Measurements from ENCODE around the gene HIF1AN. TPM values are rescaled to one million over a fixed set of nuclear protein-coding genes. Genes with fewer than 3 reads are reported as not detected.

The HIF1AN gene
- total and polyA plus RNA-seq, 2 of the 8 experiments (the other 6 are each of a cell fraction or from before 2014, with no cell fraction given) = 10.9 to 62.8 TPM

- Histone ChIP-seq H2BK20ac (ENCODE audit: low read length) (no peak overlapping the region), H3K4me3 (ENCODE audit: extremely low read depth in 1 of 4, insufficient read depth in 2 of 4, low read depth in 3 of 4, low read length in 4 of 4) (no peak overlapping the region), H3K9ac (replicated peaks in 1 of 4; ENCODE audit: extremely low read depth in 1 of 4, low read depth in 3 of 4, low read length in 3 of 4) (no peak overlapping the region), H3K4me1 (replicated peaks in 1 of 4; ENCODE audit: control insufficient read depth in 3 of 4, insufficient read depth in 4 of 4, low read length in 3 of 4) (peaks cover 0 to 11% (median 8%) of the 10 kb centered on the region in 4 experiments; a peak in 5 of 7 replicates), H2BK5ac (ENCODE audit: low read depth, low read length) (no peak overlapping the region), H2BK12ac (ENCODE audit: low read depth, low read length) (no peak overlapping the region), H2AFZ (ENCODE audit: low read length) (no peak overlapping the region), H3K36me3 (ENCODE audit: control insufficient read depth in 2 of 4, insufficient read depth in 4 of 4, low read length in 3 of 4) (peaks cover under 1 to 5% (median 2%) of the 10 kb centered on the region in 4 experiments; a peak in 6 of 8 replicates), H3K27ac (ENCODE audit: low read depth, low read length) (no peak overlapping the region), H4K8ac (ENCODE audit: extremely low read depth, insufficient read depth, low read length) (no peak overlapping the region), H3K79me2 (ENCODE audit: control insufficient read depth in 1 of 2, insufficient read depth in 2 of 2, low read length in 2 of 2) (peaks cover 6 to 23% of the 10 kb centered on the region in 2 experiments), H4K91ac (replicated peaks; ENCODE audit: insufficient read length, low read length) (no peak overlapping the region), H3K9me3 (ENCODE audit: insufficient read depth in 2 of 2, low read depth in 1 of 2, low read length in 1 of 2) (no peaks in the 10 kb centered on the region), H3K4me2 (ENCODE audit: insufficient read depth in 1 of 2, low read depth in 2 of 2, low read length in 2 of 2) (no peak overlapping the region), H3K4ac (replicated peaks; ENCODE audit: insufficient read length, low read depth, low read length) (no peak overlapping the region), H3K23ac (ENCODE audit: insufficient read length) (no peak overlapping the region), H3K14ac (ENCODE audit: insufficient read length) (no peak overlapping the region), H3K79me1 (ENCODE audit: low read depth, low read length) (peaks cover 4% of the 10 kb centered on the region), H4K20me1 (replicated peaks in 1 of 2; ENCODE audit: control insufficient read depth in 1 of 2, insufficient read depth in 2 of 2, low read length in 2 of 2) (peaks cover 0 to 6% of the 10 kb centered on the region in 2 experiments), H4K5ac (ENCODE audit: insufficient read length, low read depth, low read length) (no peak overlapping the region), H2BK120ac (replicated peaks; ENCODE audit: low read depth, low read length) (no peak overlapping the region), H3K27me3 (replicated peaks in 1 of 4; ENCODE audit: control insufficient read depth in 3 of 4, extremely low read depth in 1 of 4, insufficient read depth in 3 of 4, low read length in 3 of 4) (no peaks in the 10 kb centered on the region), H3K23me2 (ENCODE audit: low read depth, low read length) (peaks cover 14% of the 10 kb centered on the region), H3K56ac (replicated peaks; ENCODE audit: insufficient read length, low read depth, low read length) (no peak overlapping the region), H2AK5ac (ENCODE audit: low read depth, low read length) (no peak overlapping the region), H2BK15ac (ENCODE audit: low read length) (no peak overlapping the region), H3K18ac (ENCODE audit: extremely low read depth, low read length) (no peak overlapping the region)
- ChIA-PET CTCF (ENCODE audit: partially characterized antibody) (interaction anchor here (8.0 kb wide), 1 partner anchor 13 kb away, joined by 70 read pairs; the partner anchor contains the start of gene SEC31B), POLR2A (ENCODE audit: partially characterized antibody) (no interaction called here)
- FAIRE-seq = no peak
- DNase-seq (ENCODE audit: low read depth in 1 of 2, low spot score in 2 of 2) = no peak
- no peak for TF ChIP-seq KDM4A (IDR thresholded peaks at IDR 0.05; ENCODE audit: low read depth, low read length, severe bottlenecking)
- TF ChIP-seq NRF1 (IDR thresholded peaks at IDR 0.05; ENCODE audit: low read depth, low read length) = no peak
- TF ChIP-seq SP1 (IDR thresholded peaks at IDR 0.05; ENCODE audit: low read depth, low read length) = no peak
- TF ChIP-seq MAX (IDR thresholded peaks at IDR 0.05) = no peak
- TF ChIP-seq FOSL1 (IDR thresholded peaks at IDR 0.05; ENCODE audit: insufficient read depth, low read depth, low read length) = no peak
- TF ChIP-seq SIN3A (conservative IDR thresholded peaks at IDR 0.05 in 1 of 2, IDR thresholded peaks at IDR 0.05 in 1 of 2; ENCODE audit: low read depth in 1 of 2, low read length in 2 of 2) = no peak
- no peak for TF ChIP-seq RFX5 (IDR thresholded peaks at IDR 0.05; ENCODE audit: borderline replicate concordance, low read depth, low read length)
- no peak for TF ChIP-seq POLR2AphosphoS5 (IDR thresholded peaks at IDR 0.05; ENCODE audit: low read depth, low read length)
- TF ChIP-seq ATF2 (IDR thresholded peaks at IDR 0.05; ENCODE audit: low read length) = no peak
- TF ChIP-seq SUZ12 (IDR thresholded peaks at IDR 0.05; ENCODE audit: low read length) = no peak
- no peak for TF ChIP-seq YY1 (IDR thresholded peaks at IDR 0.05; ENCODE audit: low read depth, low read length)
- TF ChIP-seq CBX8 (IDR thresholded peaks at IDR 0.05; ENCODE audit: borderline replicate concordance, low read depth, low read length) = no peak
- no peak for TF ChIP-seq ZNF274 (IDR thresholded peaks at IDR 0.05; ENCODE audit: borderline replicate concordance, extremely low read depth, low read length)
- TF ChIP-seq POLR2A (IDR thresholded peaks at IDR 0.05; ENCODE audit: control extremely low read depth in 1 of 2, low read depth in 2 of 2, low read length in 2 of 2) = no peak
These were observed 4.0 kb upstream of the HIF1AN start for GRCh38 chr10:100531761-100532160.

Measured in H1 (cell line).